IPS-18a (cell line): ENCODE results near the gene HTR4.

Experiments
- H3K27ac ChIP-seq: one replicate; pipeline ENCODE4 v1.5.1; 2013; ENCODE audit warnings: low read length
- H3K27me3 ChIP-seq: one replicate; pipeline ENCODE4 v1.6.1; 2013; ENCODE audit warnings: mild to moderate bottlenecking, low read length; ENCODE audit not compliant: control insufficient read depth, insufficient read depth
- H3K36me3 ChIP-seq: one replicate; pipeline ENCODE4 v1.6.1; 2013; ENCODE audit warnings: low read depth, low read length; ENCODE audit not compliant: control insufficient read depth
- H3K4me1 ChIP-seq: one replicate; pipeline ENCODE4 v1.6.1; 2013; ENCODE audit warnings: low read depth, low read length; ENCODE audit not compliant: control insufficient read depth
- H3K4me3 ChIP-seq: one replicate; pipeline ENCODE4 v1.5.1; 2013; ENCODE audit warnings: low read length
- H3K9ac ChIP-seq: one replicate; pipeline ENCODE4 v1.6.1; 2013; ENCODE audit warnings: mild to moderate bottlenecking, low read length, moderate library complexity
- H3K9me3 ChIP-seq: one replicate; pipeline ENCODE4 v1.6.1; 2013; ENCODE audit warnings: low read depth, low read length; ENCODE audit not compliant: control insufficient read depth

Gene HTR4, protein sequence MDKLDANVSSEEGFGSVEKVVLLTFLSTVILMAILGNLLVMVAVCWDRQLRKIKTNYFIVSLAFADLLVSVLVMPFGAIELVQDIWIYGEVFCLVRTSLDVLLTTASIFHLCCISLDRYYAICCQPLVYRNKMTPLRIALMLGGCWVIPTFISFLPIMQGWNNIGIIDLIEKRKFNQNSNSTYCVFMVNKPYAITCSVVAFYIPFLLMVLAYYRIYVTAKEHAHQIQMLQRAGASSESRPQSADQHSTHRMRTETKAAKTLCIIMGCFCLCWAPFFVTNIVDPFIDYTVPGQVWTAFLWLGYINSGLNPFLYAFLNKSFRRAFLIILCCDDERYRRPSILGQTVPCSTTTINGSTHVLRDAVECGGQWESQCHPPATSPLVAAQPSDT

DNA sequence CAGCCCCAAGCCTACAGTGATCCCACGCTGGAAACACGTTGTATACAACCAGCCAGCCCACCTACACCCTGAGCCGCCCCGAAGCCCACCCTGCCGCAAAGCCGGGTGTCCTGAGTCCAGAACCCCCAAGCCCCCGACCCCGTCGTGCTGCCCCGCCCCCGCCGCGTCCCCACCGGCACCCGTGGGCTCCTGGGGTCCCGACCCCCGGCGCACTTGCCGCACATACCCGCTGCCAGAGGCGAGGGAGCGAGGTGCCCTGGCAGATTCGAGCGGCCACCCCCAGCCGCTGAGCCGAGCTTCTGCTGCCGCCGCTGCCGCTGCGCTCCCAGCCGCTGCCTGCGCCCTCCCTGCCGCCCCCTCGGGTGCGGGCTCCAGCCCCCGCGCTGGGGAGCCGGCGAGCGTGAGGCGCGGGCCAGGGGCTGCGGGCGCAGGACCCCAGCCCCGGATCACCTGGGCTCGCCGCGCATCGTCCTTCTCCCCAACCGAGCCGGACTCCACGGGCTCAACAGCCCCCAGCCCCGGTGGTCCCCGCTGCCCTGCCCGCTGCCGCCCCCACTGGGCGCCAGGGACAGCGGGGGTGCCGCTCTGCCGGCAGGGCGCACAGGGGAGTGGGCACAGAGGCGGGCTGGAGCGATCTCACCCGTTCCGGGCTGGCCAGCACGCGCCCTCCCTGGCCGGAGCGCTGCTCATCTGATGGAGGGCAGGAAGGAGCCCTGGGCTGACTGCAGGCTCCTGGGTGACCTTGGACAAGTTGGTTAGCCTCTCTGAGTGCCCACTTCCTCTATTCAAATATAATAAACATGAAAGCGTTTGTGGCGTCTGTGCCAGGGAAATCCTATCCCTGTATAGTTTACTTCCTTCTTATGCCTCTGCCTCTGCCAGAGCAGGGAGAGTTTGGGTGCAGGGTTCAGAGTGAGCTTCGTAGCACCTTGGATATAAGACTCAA, at the start of gene HTR4:
Gene HTR4, minus strand, starts transcription at position 692 of the 946 bp plus-strand sequence. CDS start 17,513 bp downstream, outside the sequence.
- H3K9ac ChIP-seq: no peak within 1 kb of the TSS
- H3K4me3 ChIP-seq: peak within 1 kb of the TSS; percentile 62
- H3K27ac ChIP-seq: no peak within 1 kb of the TSS
- peaks cover 45% of the 10 kb centered on the region for H3K27me3 ChIP-seq
- no peaks in the 10 kb centered on the region for H3K36me3 ChIP-seq
- no peaks in the 10 kb centered on the region for H3K9me3 ChIP-seq
- no peaks in the 10 kb centered on the region for H3K4me1 ChIP-seq

DNA sequence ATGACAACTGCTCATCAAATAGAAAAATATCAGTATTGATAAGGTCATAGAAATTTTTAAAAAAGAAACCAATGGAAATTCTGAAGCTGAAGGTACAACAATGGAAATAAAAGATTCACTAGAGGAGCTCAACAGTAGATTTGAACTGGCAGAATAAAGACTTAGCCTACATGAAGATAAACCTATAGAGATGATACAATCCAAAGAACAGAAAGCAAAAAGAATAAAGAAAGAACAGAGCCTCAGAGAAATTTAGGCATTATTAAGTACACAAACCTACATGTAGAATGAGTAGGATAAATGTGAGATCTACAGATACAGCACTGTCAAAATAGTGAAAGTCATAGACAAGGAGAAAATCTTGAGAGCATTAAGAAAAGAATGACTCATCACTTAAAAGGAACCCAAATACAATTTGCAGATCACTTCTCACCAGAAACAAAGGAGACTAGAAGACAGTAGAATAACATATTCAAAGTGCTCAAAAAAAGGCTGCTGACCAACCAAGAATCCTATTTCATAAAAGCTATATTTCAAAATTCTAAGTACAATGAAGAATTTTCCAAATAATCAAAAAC, 47.8 kb upstream of the HTR4 start:
- Histone ChIP-seq H3K9ac (no peak overlapping the region), H3K9me3 (no peaks in the 10 kb centered on the region), H3K27me3 (no peaks in the 10 kb centered on the region), H3K27ac (no peak overlapping the region), H3K4me3 (no peak overlapping the region), H3K36me3 (no peaks in the 10 kb centered on the region), H3K4me1 (no peaks in the 10 kb centered on the region)

DNA sequence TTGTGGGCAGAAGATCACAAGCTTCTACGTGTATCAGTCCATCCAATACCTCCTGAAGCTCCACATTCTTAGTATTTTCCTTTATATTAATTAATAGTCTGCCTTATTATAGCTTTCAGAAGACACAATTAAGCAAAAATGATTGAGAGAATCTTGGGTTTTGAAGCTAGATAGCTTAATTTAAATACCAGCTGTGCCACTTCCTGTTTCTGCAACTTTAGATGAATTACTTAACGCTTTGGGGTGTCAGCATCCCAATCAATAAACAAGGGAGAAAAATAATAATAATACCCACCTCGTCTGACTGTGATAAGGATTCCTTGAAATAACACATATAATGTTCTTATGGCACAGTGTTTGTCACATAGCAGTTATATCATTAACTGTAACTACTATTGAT, 44.7 kb upstream of the HTR4 start:
- Histone ChIP-seq H3K27me3 (no peaks in the 10 kb centered on the region), H3K9ac (no peak overlapping the region), H3K4me3 (no peak overlapping the region), H3K36me3 (no peaks in the 10 kb centered on the region), H3K9me3 (no peaks in the 10 kb centered on the region), H3K4me1 (no peaks in the 10 kb centered on the region), H3K27ac (no peak overlapping the region)

DNA sequence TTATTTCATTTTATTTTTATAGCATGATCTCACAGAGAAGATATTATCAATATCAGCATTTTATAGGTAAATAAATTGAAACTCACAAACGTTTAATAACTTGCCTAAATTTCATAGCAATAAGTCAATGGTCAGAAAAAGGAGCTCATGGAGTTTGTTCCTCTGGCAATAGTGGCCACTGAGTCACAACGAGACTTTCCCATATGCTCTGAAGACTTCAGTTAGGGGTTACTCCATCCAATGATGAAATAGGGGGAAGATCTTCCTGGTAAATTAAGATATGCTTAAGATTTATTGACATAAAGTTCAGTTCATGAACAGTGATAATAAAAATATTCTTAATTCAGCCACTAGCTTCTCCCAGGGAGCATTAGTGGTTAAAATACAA, 43.5 kb upstream of the HTR4 start:
- no peaks in the 10 kb centered on the region for H3K4me1 ChIP-seq
- no peak overlapping the region for H3K4me3 ChIP-seq
- no peaks in the 10 kb centered on the region for H3K36me3 ChIP-seq
- H3K9ac ChIP-seq: no peak overlapping the region
- H3K9me3 ChIP-seq: no peaks in the 10 kb centered on the region
- no peaks in the 10 kb centered on the region for H3K27me3 ChIP-seq
- no peak overlapping the region for H3K27ac ChIP-seq

DNA sequence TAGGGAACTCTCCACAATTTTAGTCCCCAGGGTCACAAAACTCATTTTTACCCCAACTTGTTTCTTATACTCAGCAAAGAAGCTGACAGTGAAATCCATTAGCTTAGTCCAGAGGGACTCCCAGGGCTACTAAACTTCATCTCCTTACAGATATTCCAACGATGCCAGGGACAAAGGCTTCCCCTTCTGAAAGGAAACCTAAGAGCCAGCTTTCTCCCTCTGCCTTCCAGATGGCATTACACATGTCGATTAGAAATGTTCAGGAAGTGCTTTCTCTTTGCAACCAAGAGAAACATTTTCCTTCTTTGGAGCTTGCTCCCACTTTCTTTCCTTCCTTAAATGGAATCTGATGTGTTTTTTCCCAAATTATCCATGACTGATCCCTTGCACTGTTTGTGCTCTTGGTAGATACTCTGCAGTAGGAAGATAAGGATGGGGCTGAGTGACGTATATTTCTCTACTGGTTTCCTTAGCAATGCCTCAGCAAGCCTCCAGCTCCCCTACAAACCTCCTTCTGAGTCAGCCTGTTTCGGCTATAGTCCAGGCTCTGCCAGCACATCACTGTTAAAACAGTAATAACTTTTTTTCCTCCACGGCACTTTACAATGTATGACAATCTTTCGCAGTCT, 43.0 kb upstream of the HTR4 start:
- Histone ChIP-seq H3K4me1 (no peaks in the 10 kb centered on the region), H3K36me3 (no peaks in the 10 kb centered on the region), H3K27ac (no peak overlapping the region), H3K4me3 (no peak overlapping the region), H3K27me3 (no peaks in the 10 kb centered on the region), H3K9me3 (no peaks in the 10 kb centered on the region), H3K9ac (no peak overlapping the region)

DNA sequence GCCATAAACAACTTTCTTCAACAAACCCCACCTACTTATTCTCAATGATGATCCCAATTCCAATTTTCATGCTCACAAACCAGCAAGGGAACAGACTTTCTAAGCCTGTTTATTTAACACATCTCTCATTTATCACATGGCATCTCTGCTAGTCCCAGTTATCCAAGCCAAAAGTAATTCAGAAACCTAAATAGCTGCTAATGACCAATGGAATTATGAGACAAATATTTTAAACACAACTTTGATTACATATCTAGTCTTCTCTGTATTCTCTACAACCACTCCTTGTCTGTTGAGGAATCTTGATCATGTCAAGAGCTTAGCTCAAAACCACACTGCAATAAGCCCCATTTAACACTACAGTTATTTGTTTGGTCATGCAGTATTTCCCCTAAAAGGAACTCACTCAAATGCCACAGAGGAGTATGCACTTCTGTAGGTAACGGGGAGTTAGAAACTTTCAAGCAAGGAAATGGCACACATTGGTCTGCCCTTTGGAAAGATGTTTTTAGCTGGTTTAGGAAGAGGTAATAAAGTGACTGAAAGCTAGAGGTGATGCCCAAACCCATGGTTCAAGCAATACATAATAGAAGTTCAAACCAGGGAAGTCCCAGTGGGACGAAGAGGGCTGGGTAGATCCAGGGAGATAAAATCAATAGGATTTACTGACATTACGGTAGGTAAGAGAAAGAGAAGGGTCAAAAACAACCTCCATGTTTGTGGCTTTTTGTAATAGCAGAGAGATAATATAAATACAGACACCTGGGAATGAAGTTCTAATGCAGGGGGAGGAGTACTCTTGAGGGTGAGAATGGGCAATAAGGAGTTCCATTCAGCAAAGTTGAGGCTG, 42.1 kb upstream of the HTR4 start:
- H3K4me3 ChIP-seq: no peak overlapping the region
- no peaks in the 10 kb centered on the region for H3K9me3 ChIP-seq
- no peak overlapping the region for H3K27ac ChIP-seq
- H3K4me1 ChIP-seq: no peaks in the 10 kb centered on the region
- no peaks in the 10 kb centered on the region for H3K27me3 ChIP-seq
- no peaks in the 10 kb centered on the region for H3K36me3 ChIP-seq
- H3K9ac ChIP-seq: no peak overlapping the region

DNA sequence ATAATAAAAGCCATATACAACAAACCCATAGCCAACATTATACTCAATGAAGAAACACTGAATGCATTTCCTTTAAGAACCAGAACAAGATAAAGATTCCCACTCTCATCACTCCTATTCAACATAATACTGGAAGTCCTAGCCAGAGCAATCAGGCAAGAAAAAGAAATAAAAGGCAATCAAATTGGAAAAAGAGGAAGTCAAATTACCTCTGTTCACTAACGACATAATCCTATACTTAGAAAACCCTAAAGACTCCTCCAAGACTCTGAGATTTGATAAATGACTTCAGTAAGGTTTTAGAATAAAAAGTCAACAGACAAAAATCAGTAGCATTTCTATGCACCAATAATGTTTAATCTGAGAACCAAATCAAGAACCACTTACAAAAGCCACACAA, 36.6 kb upstream of the HTR4 start:
- H3K27ac ChIP-seq: no peak overlapping the region
- H3K4me1 ChIP-seq: no peaks in the 10 kb centered on the region
- H3K36me3 ChIP-seq: no peaks in the 10 kb centered on the region
- H3K9ac ChIP-seq: no peak overlapping the region
- H3K9me3 ChIP-seq: no peaks in the 10 kb centered on the region
- H3K4me3 ChIP-seq: no peak overlapping the region
- no peaks in the 10 kb centered on the region for H3K27me3 ChIP-seq

DNA sequence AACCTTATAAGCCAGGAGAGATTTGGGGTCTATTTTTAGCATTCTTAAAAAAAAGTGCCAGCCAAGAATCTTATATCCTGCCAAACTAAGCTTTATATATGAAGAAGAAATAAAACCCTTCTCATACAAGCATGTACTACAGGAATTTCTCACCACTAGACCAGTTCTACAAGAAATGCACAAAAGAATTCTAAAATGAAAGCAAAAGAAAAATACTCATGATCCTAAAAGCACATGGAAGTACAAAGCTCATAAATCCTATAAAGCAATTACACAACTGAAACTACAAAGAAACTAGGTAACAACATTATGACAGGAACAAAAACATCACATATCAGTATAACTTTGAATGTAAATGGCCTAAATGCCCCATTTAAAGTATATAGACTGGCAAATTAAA, 34.5 kb upstream of the HTR4 start:
- Histone ChIP-seq H3K27ac (no peak overlapping the region), H3K4me3 (no peak overlapping the region), H3K4me1 (no peaks in the 10 kb centered on the region), H3K36me3 (no peaks in the 10 kb centered on the region), H3K27me3 (no peaks in the 10 kb centered on the region), H3K9me3 (no peaks in the 10 kb centered on the region), H3K9ac (no peak overlapping the region)

DNA sequence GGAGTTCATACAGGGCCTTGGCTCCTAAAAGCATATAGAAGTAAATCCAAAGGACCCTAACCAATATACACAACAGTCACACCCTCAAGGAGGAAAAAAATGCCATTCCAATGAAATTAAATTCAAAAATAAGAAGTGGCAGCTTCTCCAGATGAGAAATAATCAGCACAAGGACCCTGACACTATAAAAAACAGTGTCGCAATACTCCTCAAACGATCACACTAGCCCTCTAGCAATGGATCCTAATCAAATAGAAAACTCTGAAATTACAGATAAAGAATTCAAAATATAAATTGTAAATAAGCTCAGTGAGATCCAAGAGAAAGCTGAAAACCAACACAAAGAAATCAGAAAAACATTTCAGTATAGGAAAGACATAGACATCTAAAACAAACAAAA, 33.5 kb upstream of the HTR4 start:
- no peaks in the 10 kb centered on the region for H3K36me3 ChIP-seq
- H3K4me3 ChIP-seq: no peak overlapping the region
- H3K9me3 ChIP-seq: no peaks in the 10 kb centered on the region
- H3K4me1 ChIP-seq: no peaks in the 10 kb centered on the region
- no peaks in the 10 kb centered on the region for H3K27me3 ChIP-seq
- no peak overlapping the region for H3K9ac ChIP-seq
- no peak overlapping the region for H3K27ac ChIP-seq

DNA sequence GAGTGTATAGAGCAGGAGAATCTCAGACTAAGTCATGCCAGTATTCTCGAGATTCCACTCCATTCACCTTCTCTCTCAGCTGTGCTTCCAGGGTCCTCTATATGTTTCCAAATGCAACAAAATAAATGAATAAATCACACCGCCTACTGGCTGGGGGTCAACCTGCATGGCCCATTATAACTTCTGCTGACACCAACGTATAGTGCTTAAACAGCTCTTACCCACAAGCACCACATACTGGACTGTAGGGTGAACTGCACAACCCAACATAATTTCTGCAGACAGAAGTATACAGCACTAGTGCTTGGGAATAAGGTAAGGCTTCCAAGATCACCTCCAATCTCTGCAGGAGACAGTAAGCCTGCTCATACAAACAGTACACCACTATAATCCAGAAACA, 33.1 kb upstream of the HTR4 start:
- no peak overlapping the region for H3K4me3 ChIP-seq
- H3K27ac ChIP-seq: no peak overlapping the region
- H3K9me3 ChIP-seq: no peaks in the 10 kb centered on the region
- no peaks in the 10 kb centered on the region for H3K27me3 ChIP-seq
- no peaks in the 10 kb centered on the region for H3K36me3 ChIP-seq
- no peaks in the 10 kb centered on the region for H3K4me1 ChIP-seq
- no peak overlapping the region for H3K9ac ChIP-seq
